ENCODE data around the gene EPN1. TPM values are rescaled to one million over a fixed set of nuclear protein-coding genes. Genes with fewer than 3 reads are reported as not detected.

EPN1 gene
- total and polyA plus RNA-seq, 2 of the 13 experiments (the other 11 are each of a cell fraction or from before 2014, with no cell fraction given), result 28.9 to 31.7 TPM

- no peak for TF ChIP-seq CBX2 (IDR thresholded peaks at IDR 0.05; ENCODE audit: low read depth, low read length)
- TF ChIP-seq CBX2 (CRISPR knock-in tag; IDR thresholded peaks at IDR 0.05; ENCODE audit: low read depth), result no peak
- TF ChIP-seq SMYD3 (CRISPR knock-in tag; IDR thresholded peaks at IDR 0.05), result 0 out of 2 replicates have a peak, but pooled peaks have one; percentile 12
- 0 out of 2 replicates have a peak, but pooled peaks have one; percentile 14 for TF ChIP-seq NRL (CRISPR knock-in tag; IDR thresholded peaks at IDR 0.05; ENCODE audit: borderline replicate concordance)
- peak; percentile 94 for TF ChIP-seq GABPB1 (CRISPR knock-in tag; IDR thresholded peaks at IDR 0.05)
- TF ChIP-seq, protein P1, sequence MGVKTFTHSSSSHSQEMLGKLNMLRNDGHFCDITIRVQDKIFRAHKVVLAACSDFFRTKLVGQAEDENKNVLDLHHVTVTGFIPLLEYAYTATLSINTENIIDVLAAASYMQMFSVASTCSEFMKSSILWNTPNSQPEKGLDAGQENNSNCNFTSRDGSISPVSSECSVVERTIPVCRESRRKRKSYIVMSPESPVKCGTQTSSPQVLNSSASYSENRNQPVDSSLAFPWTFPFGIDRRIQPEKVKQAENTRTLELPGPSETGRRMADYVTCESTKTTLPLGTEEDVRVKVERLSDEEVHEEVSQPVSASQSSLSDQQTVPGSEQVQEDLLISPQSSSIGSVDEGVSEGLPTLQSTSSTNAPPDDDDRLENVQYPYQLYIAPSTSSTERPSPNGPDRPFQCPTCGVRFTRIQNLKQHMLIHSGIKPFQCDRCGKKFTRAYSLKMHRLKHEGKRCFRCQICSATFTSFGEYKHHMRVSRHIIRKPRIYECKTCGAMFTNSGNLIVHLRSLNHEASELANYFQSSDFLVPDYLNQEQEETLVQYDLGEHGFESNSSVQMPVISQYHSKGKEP (CRISPR knock-in tag; IDR thresholded peaks at IDR 0.05), result 0 out of 2 replicates have a peak, but pooled peaks have one; percentile 25
- 0 out of 2 replicates have a peak, but pooled peaks have one; percentile 62 for TF ChIP-seq PAX8 (CRISPR knock-in tag; IDR thresholded peaks at IDR 0.05; ENCODE audit: borderline replicate concordance)
- TF ChIP-seq, protein P2, sequence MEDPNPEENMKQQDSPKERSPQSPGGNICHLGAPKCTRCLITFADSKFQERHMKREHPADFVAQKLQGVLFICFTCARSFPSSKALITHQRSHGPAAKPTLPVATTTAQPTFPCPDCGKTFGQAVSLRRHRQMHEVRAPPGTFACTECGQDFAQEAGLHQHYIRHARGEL (CRISPR knock-in tag; IDR thresholded peaks at IDR 0.05), result no peak
- TF ChIP-seq MAZ (IDR thresholded peaks at IDR 0.05; ENCODE audit: borderline replicate concordance, low read depth, low read length), result peak; percentile 83
- peak; percentile 83 for TF ChIP-seq MAZ (CRISPR knock-in tag; IDR thresholded peaks at IDR 0.05; ENCODE audit: low read depth)
- peak; percentile 66 for TF ChIP-seq ELF1 (CRISPR knock-in tag; IDR thresholded peaks at IDR 0.05)
These were observed 31.8 kb upstream of the EPN1 start, which contains the start of gene ZNF581 (continued) for GRCh38 chr19:55643003-55643886.
